AG10803 (cell line): ENCODE results near the gene ERCC6.

ENCODE experiments used
- DNase-seq: peaks from one replicate; pipeline ENCODE4 v3.0.0; 2010; ENCODE audit warnings: low read depth
- H3K4me3 ChIP-seq: 2 replicates; pipeline ENCODE4 v1.5.1; 2011; ENCODE audit warnings: mild to moderate bottlenecking, low read length, control low read depth
- TF ChIP-seq, protein P1 (sequence below): conservative IDR thresholded peaks from 2 replicates; pipeline ENCODE4 v1.5.1; 2011; ENCODE audit warnings: mild to moderate bottlenecking, low read length, control low read depth, inconsistent platforms

Gene ERCC6

DNA sequence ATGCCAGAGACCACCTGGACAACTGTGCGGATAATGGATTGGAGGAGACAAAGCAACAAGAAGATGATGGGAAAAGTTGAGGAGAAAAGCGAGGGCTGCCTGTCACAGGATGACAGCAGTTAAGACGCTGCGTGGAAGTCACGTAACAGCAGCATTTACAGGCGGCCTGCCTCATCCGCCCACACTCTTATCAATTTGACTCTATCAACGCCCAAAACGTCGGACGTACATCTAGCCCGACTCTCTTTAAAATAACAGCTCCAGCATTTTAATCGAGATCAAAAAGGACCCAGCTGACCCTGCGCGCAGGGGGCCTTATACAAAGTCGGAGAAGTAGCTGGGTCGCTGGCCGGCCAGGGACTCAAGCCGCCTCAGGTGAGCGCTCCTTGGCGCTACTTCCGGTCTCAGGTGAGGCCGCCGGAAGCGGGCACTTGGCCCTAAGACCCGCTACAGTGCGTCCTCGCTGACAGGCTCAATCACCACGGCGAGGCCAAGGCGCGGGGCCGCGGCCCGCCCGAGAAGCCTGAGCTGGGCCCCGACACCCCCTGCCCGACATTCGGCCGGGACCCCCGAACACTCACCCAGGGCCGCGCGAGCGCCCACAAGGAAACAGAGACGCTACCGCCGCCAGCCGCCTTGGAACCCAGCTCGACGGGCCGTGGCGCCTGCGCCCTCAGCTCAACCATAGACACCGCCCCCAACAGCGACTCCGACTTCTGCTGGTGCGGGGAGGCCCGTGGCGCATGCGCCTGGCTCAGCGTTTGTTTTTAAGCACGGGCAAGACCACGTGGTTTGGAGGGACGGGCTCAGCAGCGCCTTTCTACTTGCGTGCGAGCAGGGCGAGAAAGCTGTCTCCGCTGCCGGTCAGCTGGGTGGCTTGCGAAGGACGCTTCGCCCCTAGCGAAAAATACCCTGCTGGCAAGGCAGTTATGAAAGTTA, at the start of gene ERCC6:
Gene ERCC6, minus strand, starts transcription at position 741 of the 939 bp plus-strand sequence.
- H3K4me3 ChIP-seq, result peak within 1 kb of the TSS; percentile 77
- TF ChIP-seq, protein P1, sequence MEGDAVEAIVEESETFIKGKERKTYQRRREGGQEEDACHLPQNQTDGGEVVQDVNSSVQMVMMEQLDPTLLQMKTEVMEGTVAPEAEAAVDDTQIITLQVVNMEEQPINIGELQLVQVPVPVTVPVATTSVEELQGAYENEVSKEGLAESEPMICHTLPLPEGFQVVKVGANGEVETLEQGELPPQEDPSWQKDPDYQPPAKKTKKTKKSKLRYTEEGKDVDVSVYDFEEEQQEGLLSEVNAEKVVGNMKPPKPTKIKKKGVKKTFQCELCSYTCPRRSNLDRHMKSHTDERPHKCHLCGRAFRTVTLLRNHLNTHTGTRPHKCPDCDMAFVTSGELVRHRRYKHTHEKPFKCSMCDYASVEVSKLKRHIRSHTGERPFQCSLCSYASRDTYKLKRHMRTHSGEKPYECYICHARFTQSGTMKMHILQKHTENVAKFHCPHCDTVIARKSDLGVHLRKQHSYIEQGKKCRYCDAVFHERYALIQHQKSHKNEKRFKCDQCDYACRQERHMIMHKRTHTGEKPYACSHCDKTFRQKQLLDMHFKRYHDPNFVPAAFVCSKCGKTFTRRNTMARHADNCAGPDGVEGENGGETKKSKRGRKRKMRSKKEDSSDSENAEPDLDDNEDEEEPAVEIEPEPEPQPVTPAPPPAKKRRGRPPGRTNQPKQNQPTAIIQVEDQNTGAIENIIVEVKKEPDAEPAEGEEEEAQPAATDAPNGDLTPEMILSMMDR, result 0 out of 2 replicates have a peak, but pooled peaks have one; percentile 6
- DNase-seq, result peak; percentile 99

DNA sequence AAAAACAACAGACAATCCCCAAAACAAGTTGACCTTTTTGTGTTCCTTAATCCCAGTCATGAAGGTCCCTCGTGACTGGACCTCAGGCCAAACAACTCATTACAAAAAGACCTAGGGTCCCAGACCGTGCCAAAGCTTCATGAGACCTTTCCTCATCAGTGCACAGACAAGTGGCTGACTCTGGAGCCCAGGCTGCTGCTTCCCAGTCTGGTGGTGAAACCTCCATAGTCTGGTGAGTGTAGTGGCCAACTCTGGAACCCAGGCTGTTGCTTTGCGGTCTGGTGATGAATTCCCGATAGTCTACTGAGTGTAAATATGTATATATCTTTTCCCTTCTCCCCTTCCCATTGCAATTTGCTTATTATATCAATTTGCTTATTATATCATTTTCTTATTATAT, 49.1 kb upstream of the ERCC6 start:
- DNase-seq, result no peak
- TF ChIP-seq, protein P1, result no peak
- H3K4me3 ChIP-seq, result no peak overlapping the region

GRCh38 chr10:49585387-49585786, 46.5 kb upstream of the ERCC6 start:
- DNase-seq, result peak; percentile 29
- TF ChIP-seq, protein P1, result no peak
- H3K4me3 ChIP-seq, result no peak overlapping the region

DNA sequence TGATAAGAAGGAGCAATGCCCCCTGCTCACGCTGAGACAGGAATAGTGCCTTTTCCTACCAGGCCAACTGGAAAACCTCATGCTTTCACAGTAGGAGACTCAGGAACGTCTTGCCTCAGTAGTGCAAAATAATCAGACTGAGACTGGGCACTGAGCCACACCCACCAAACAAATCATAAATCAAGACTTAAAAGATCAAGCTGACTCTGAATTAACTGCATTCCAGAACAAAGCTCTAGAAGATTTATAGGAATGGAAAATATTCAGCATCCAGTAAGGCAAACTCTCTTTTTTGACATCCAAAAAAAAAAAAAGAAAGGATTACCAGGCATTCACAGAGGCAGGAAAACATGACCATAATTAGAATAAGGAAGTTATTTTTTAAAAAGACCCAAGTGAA, 40.7 kb upstream of the ERCC6 start:
- peak; percentile 50 for DNase-seq
- no peak overlapping the region for H3K4me3 ChIP-seq
- TF ChIP-seq, protein P1, result no peak

DNA sequence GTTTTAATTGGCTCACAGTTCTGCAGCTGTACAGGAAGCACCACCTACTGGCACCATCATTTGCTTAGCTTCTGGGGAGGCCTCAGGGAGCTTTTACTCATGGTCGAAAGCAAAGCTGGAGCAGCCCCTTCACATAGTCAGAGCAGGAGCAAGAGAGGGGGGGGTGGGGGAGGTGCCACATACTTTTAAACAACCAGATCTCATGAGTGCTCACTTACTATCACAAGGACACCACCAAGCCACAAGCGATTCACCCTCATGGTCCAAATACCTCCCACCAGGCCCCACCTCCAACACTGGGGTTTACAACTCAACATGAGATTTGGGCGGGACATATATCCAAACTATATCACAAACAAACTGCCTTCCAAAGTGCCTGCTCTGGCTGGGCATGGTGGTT, 39.5 kb upstream of the ERCC6 start:
- TF ChIP-seq, protein P1, result no peak
- no peak for DNase-seq
- no peak overlapping the region for H3K4me3 ChIP-seq

DNA sequence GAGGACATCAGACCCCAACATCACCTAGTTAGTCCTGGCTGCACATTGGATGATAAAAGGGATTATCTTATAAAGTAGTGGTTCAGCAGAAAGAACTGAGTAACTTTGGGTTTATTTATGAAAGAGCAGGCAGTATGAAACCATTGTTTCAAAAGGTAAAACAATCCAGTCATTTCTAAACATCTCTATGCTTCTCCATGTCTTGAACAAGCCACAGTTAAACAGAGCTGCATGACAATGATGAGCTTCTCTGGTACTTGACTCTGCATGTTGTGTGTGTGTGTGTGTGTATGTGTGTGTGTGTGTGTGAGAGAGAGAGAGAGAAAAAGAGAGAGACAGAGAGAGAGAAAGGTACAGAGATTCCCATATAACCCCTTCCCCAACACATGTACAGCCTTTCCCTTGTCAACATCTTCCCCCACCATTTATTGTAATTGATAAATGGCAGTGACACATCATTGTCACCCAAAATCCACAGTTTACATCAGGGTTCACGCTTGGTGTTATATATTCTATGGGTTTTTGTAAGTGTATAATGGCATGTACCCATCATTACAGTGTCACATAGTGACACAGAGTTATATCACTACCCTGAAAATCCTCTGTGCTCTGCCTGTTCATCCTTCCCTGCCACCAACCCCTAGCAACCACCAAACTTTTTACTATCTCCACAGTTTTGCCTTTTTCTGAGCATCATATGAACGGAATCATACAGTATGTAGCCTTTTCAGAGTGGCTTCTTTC, 38.4 kb upstream of the ERCC6 start:
- H3K4me3 ChIP-seq, result no peak overlapping the region
- DNase-seq, result no peak
- TF ChIP-seq, protein P1, result no peak
